GM12892 (cell line): ENCODE results near the gene SMYD1.

Experiments
- POLR2AphosphoS5 ChIP-seq: IDR thresholded peaks from 2 replicates; pipeline ENCODE4 v1.6.1; 2011; ENCODE audit warnings: low read depth, low read length, control low read depth
- TAF1 ChIP-seq: IDR thresholded peaks from 2 replicates; pipeline ENCODE4 v1.6.1; 2011; ENCODE audit warnings: low read depth, mild to moderate bottlenecking, control low read depth, low read length, borderline replicate concordance

GRCh38 chr2:88042476-88042875 is 25.1 kb upstream of the SMYD1 start:
- no peak for TF ChIP-seq TAF1
- no peak for TF ChIP-seq POLR2AphosphoS5
